IMR-90 (cell line): ENCODE results near the gene DAPK1.

Experiments used
- CEBPB ChIP-seq: IDR thresholded peaks from 2 replicates; pipeline ENCODE4 v1.6.1; 2012; ENCODE audit warnings: low read depth, low read length, improper control_type of control experiment
- CTCF ChIP-seq: conservative IDR thresholded peaks from 2 replicates; pipeline ENCODE4 v1.5.1; 2012; ENCODE audit warnings: mild to moderate bottlenecking, low read depth, low read length, improper control_type of control experiment
- MAZ ChIP-seq: IDR thresholded peaks from 2 replicates; pipeline ENCODE4 v1.6.1; 2012; ENCODE audit warnings: low read depth, mild to moderate bottlenecking, low read length, improper control_type of control experiment, moderate library complexity, borderline replicate concordance
- POLR2A ChIP-seq: IDR thresholded peaks from 2 replicates; pipeline ENCODE4 v1.6.1; 2012; ENCODE audit warnings: mild to moderate bottlenecking, low read depth, low read length
- RAD21 ChIP-seq: IDR thresholded peaks from 2 replicates; pipeline ENCODE4 v1.6.1; 2012; ENCODE audit warnings: low read length, improper control_type of control experiment
- RFX5 ChIP-seq: IDR thresholded peaks from 2 replicates; pipeline ENCODE4 v1.8.0; 2012; ENCODE audit warnings: low read depth, mild to moderate bottlenecking, low read length, moderate library complexity
- USF2 ChIP-seq: fragments of 150-350 bp; IDR thresholded peaks from 2 replicates; pipeline ENCODE4 v1.6.1; 2017; ENCODE audit warnings: mild to moderate bottlenecking, antibody characterized with exemption, low read length, low read depth

GRCh38 chr9:87502391-87503221 lies 4.9 kb downstream of the DAPK1 start:
- TF ChIP-seq CEBPB (no peak), CTCF (no peak), MAZ (no peak), POLR2A (no peak), USF2 (no peak), RAD21 (no peak), RFX5 (no peak)
